Osteocyte (in vitro differentiated cells): ENCODE results near the gene SKOR2. TPM values are rescaled to one million over a fixed set of nuclear protein-coding genes. Genes with fewer than 3 reads are reported as not detected.

Source experiments
- DNase-seq: peaks from one replicate; pipeline ENCODE4 v3.0.0; 2021; ENCODE audit warnings: mixed read lengths; ENCODE audit not compliant: unreplicated experiment; ENCODE audit errors: extremely low spot score
- H3K27ac Mint-ChIP-seq: one replicate; pipeline ENCODE4 v1.8.0; 2021; ENCODE audit warnings: mild to moderate bottlenecking, mixed read lengths; ENCODE audit not compliant: unreplicated experiment
- H3K27me3 Mint-ChIP-seq: one replicate; pipeline ENCODE4 v1.8.0; 2021; ENCODE audit warnings: mixed read lengths; ENCODE audit not compliant: unreplicated experiment
- H3K36me3 Mint-ChIP-seq: one replicate; pipeline ENCODE4 v1.8.0; 2021; ENCODE audit warnings: mixed read lengths; ENCODE audit not compliant: unreplicated experiment
- H3K4me1 Mint-ChIP-seq: one replicate; pipeline ENCODE4 v1.8.0; 2021; ENCODE audit warnings: mixed read lengths; ENCODE audit not compliant: unreplicated experiment
- H3K4me3 Mint-ChIP-seq: one replicate; pipeline ENCODE4 v1.8.0; 2021; ENCODE audit warnings: mild to moderate bottlenecking, moderate library complexity, mixed read lengths; ENCODE audit not compliant: unreplicated experiment
- H3K9me3 Mint-ChIP-seq: one replicate; pipeline ENCODE4 v1.8.0; 2021; ENCODE audit warnings: mixed read lengths; ENCODE audit not compliant: unreplicated experiment
- CTCF ChIP-seq: fragments of 200-600 bp; sonication (generic); IDR thresholded peaks from 2 replicates; pipeline ENCODE4 v1.5.0; 2021; ENCODE audit warnings: antibody characterized with exemption, mild to moderate bottlenecking, moderate library complexity
- total RNA-seq: library from RNA; stranded (reverse); gene quantifications from 2 replicates; pipeline ENCODE4 v1.2.1, GENCODE V29; 2021

The SKOR2 gene
- total RNA-seq, 1 donor from 2014 or later = not detected

GRCh38 chr18:47263150-47263429 is 11.6 kb upstream of the SKOR2 start:
- H3K9me3 Mint-ChIP-seq = no peaks in the 10 kb centered on the region
- H3K4me1 Mint-ChIP-seq = peaks cover 5% of the 10 kb centered on the region
- H3K36me3 Mint-ChIP-seq = no peaks in the 10 kb centered on the region
- peaks cover 64% of the 10 kb centered on the region for H3K27me3 Mint-ChIP-seq
- no peak for DNase-seq
- TF ChIP-seq CTCF = no peak
- H3K27ac Mint-ChIP-seq = no peak overlapping the region
- H3K4me3 Mint-ChIP-seq = peak overlapping the region; percentile 8

GRCh38 chr18:47262301-47263149 is 11.1 kb upstream of the SKOR2 start:
- H3K4me3 Mint-ChIP-seq = peak overlapping the region; percentile 8
- DNase-seq = no peak
- peaks cover 5% of the 10 kb centered on the region for H3K4me1 Mint-ChIP-seq
- H3K36me3 Mint-ChIP-seq = no peaks in the 10 kb centered on the region
- H3K9me3 Mint-ChIP-seq = no peaks in the 10 kb centered on the region
- H3K27me3 Mint-ChIP-seq = peaks cover 63% of the 10 kb centered on the region
- no peak for TF ChIP-seq CTCF
- no peak overlapping the region for H3K27ac Mint-ChIP-seq

GRCh38 chr18:47261902-47262300 is 10.4 kb upstream of the SKOR2 start:
- peaks cover 5% of the 10 kb centered on the region for H3K4me1 Mint-ChIP-seq
- H3K9me3 Mint-ChIP-seq = no peaks in the 10 kb centered on the region
- no peaks in the 10 kb centered on the region for H3K36me3 Mint-ChIP-seq
- no peak overlapping the region for H3K4me3 Mint-ChIP-seq
- no peak overlapping the region for H3K27ac Mint-ChIP-seq
- no peak for DNase-seq
- peaks cover 63% of the 10 kb centered on the region for H3K27me3 Mint-ChIP-seq
- no peak for TF ChIP-seq CTCF

- no peak for DNase-seq
- H3K4me3 Mint-ChIP-seq = no peak overlapping the region
- peaks cover 67% of the 10 kb centered on the region for H3K27me3 Mint-ChIP-seq
- H3K4me1 Mint-ChIP-seq = peaks cover 5% of the 10 kb centered on the region
- TF ChIP-seq CTCF = no peak
- no peak overlapping the region for H3K27ac Mint-ChIP-seq
- no peaks in the 10 kb centered on the region for H3K36me3 Mint-ChIP-seq
- H3K9me3 Mint-ChIP-seq = no peaks in the 10 kb centered on the region
Observed at GRCh38 chr18:47260924-47261701, 9.7 kb upstream of the SKOR2 start.
